Upper lobe of left lung (tissue), 6 donors: ENCODE data around the gene ZCCHC24. TPM values are rescaled to one million over a fixed set of nuclear protein-coding genes. Genes with fewer than 3 reads are reported as not detected.
"Not testable (repeated sequence)": the region's sequence is repeated elsewhere in the genome, so short reads cannot be mapped to it uniquely, and the experiment has no call there.

ENCODE experiments used
- ATAC-seq, 2 donors: fragments of 200-7000 bp; cut with Tn5 transposase; one replicate each; pipeline ENCODE4 v1.9.1; 2022; ENCODE audit warnings: mild to moderate bottlenecking in 2 of 2, moderate library complexity in 2 of 2; ENCODE audit not compliant: low FRiP score in 2 of 2
- DNase-seq, 2 donors: peaks; one replicate each; pipeline ENCODE4 v3.0.0-alpha.2; 2019 to 2020
- H3K27ac ChIP-seq, 4 donors: fragments of 200-600 bp; sonication (generic); one replicate each; pipeline ENCODE4 v1.5.1; 2016 to 2019
- H3K27me3 ChIP-seq, 4 donors: fragments of 200-600 bp; sonication (generic); one replicate each; pipeline ENCODE4 v1.5.1; 2017 to 2019
- H3K36me3 ChIP-seq, 4 donors: fragments of 200-600 bp; sonication (generic); one replicate each; pipeline ENCODE4 v1.5.1; 2016 to 2019
- H3K4me1 ChIP-seq, 4 donors: fragments of 200-600 bp; sonication (generic); one replicate each; pipeline ENCODE4 v1.5.1; 2018 to 2019
- H3K4me3 ChIP-seq, 4 donors: fragments of 200-600 bp; sonication (generic); one replicate each; pipeline ENCODE4 v1.5.1; 2017 to 2019; ENCODE audit warnings: mild to moderate bottlenecking in 2 of 4, moderate library complexity in 1 of 4
- H3K9me3 ChIP-seq, 4 donors: fragments of 200-600 bp; sonication (generic); one replicate each; pipeline ENCODE4 v1.5.1; 2018 to 2019
- CTCF ChIP-seq, 6 experiments: fragments of 450-650 bp in 4 of 6; fragments of 200-600 bp in 2 of 6; sonication (generic) in 2 of 6; IDR thresholded peaks; one replicate each; pipeline ENCODE4 v1.5.1; 2016 to 2019; ENCODE audit warnings: antibody characterized with exemption in 6 of 6
- EP300 ChIP-seq, 4 donors: sonication (generic); formaldehyde crosslinking; IDR thresholded peaks; one replicate each; pipeline ENCODE4 v1.5.1; 2017; ENCODE audit warnings: antibody characterized with exemption in 4 of 4, control low read depth in 2 of 4
- POLR2A ChIP-seq, 4 donors: fragments of 450-650 bp; IDR thresholded peaks; one replicate each; pipeline ENCODE4 v1.5.1; 2016 to 2017; ENCODE audit warnings: antibody characterized with exemption in 4 of 4, mild to moderate bottlenecking in 2 of 4
- POLR2AphosphoS5 ChIP-seq, 2 donors: sonication (generic); formaldehyde crosslinking; IDR thresholded peaks; one replicate each; pipeline ENCODE4 v1.5.1; 2017; ENCODE audit warnings: antibody characterized with exemption in 2 of 2
- whole genome bisulfite sequencing, 2 donors: methylation state at CpG; one replicate each; pipeline ENCODE4 v1.1.5; 2017 to 2018; 5-methylcytosine and 5-hydroxymethylcytosine counted together
- total RNA-seq, 6 donors: library from RNA; depleted of rRNA in 4 of 6; stranded (reverse); fragments of >200 nt in 4 of 6; gene quantifications; one replicate each; pipeline versions ENCODE4 v1.1.0 to v1.2.1, GENCODE V29; 2016 to 2021
- donor health status: DM: no; HTN: no; CAD: no; lungs with moderate emphysema.
- donor health status: DM: no; HTN: yes; CAD: no; lungs with severe emphysema.

ZCCHC24 gene
- total RNA-seq, 6 donors from 2014 or later: 12.6 to 45.7 (median 21.0) TPM

- no peak for TF ChIP-seq POLR2AphosphoS5 (IDR thresholded peaks at IDR 0.05)
- no peak for TF ChIP-seq CTCF (IDR thresholded peaks at IDR 0.05)
- no peak for TF ChIP-seq EP300 (IDR thresholded peaks at IDR 0.05)
- no peak for TF ChIP-seq POLR2A (IDR thresholded peaks at IDR 0.05)
- Histone ChIP-seq H3K9me3 (no peaks in the 10 kb centered on the region), H3K4me3 (no peak overlapping the region), H3K27ac (no peak overlapping the region), H3K4me1 (no peaks in the 10 kb centered on the region), H3K36me3 (no peaks in the 10 kb centered on the region), H3K27me3 (no peaks in the 10 kb centered on the region)
- ATAC-seq (no peak), DNase-seq (no peak)
- WGBS, 2 donors: 81 to 88% methylated on average over 2 of the region's 2 CpGs
Observed at GRCh38 chr10:79335094-79335469, 110.3 kb downstream of the ZCCHC24 start.

- no peak for TF ChIP-seq CTCF (IDR thresholded peaks at IDR 0.05)
- TF ChIP-seq POLR2A (IDR thresholded peaks at IDR 0.05): no peak
- no peak for TF ChIP-seq POLR2AphosphoS5 (IDR thresholded peaks at IDR 0.05)
- TF ChIP-seq EP300 (IDR thresholded peaks at IDR 0.05): no peak
- Histone ChIP-seq H3K4me1 (no peaks in the 10 kb centered on the region), H3K27me3 (no peaks in the 10 kb centered on the region), H3K27ac (no peak overlapping the region), H3K4me3 (no peak overlapping the region), H3K9me3 (no peaks in the 10 kb centered on the region), H3K36me3 (no peaks in the 10 kb centered on the region)
- WGBS, 2 donors: 94 to 95% methylated on average over 2 of the region's 2 CpGs
- no peak for ATAC-seq
- DNase-seq: no peak
Observed at GRCh38 chr10:79334573-79334972, 110.9 kb downstream of the ZCCHC24 start.

- Histone ChIP-seq H3K4me3 (no peak overlapping the region), H3K36me3 (no peaks in the 10 kb centered on the region), H3K9me3 (no peaks in the 10 kb centered on the region), H3K27me3 (no peaks in the 10 kb centered on the region), H3K27ac (no peak overlapping the region), H3K4me1 (no peaks in the 10 kb centered on the region)
- 96% methylated on average over 2 of the region's 2 CpGs for WGBS, 2 donors
- no peak for DNase-seq
- TF ChIP-seq EP300 (IDR thresholded peaks at IDR 0.05): no peak
- TF ChIP-seq CTCF (IDR thresholded peaks at IDR 0.05): no peak
- TF ChIP-seq POLR2A (IDR thresholded peaks at IDR 0.05): no peak
- TF ChIP-seq POLR2AphosphoS5 (IDR thresholded peaks at IDR 0.05): no peak
- ATAC-seq: no peak
Observed at GRCh38 chr10:79333513-79333912, 111.9 kb downstream of the ZCCHC24 start.

GRCh38 chr10:79332610-79333315, 112.7 kb downstream of the ZCCHC24 start:
- not testable (repeated sequence) for DNase-seq, H3K36me3 ChIP-seq, H3K9me3 ChIP-seq, H3K27ac ChIP-seq, ATAC-seq, H3K4me3 ChIP-seq, H3K4me1 ChIP-seq, H3K27me3 ChIP-seq
- 87 to 93% methylated on average over 2 of the region's 10 CpGs for WGBS, 2 donors

Other genes with a start within 250 kb of the ZCCHC24 start
- 10 to 100 TPM; 19.3 to 46.5 (median 31.2) TPM for gene PPIF, start 98.2 kb downstream of the ZCCHC24 start, total RNA-seq
- under 1 TPM in 4 of 6 donors, not detected in 2; 0.07 to 0.37 (median 0.15) TPM for gene EIF5AL1, start 66.9 kb upstream of the ZCCHC24 start, total RNA-seq
- over 10,000 TPM in 4 of 6 donors, 1,000 to 10,000 TPM in 2; 9,072 to 22,500 (median 12,135) TPM for gene SFTPA2, start 114.8 kb upstream of the ZCCHC24 start, total RNA-seq
- gene SFTPA1, start 165.3 kb upstream of the ZCCHC24 start, total RNA-seq: over 10,000 TPM in 3 of 6 donors, 1,000 to 10,000 TPM in 3; 5,575 to 14,730 (median 10,328) TPM